Measurements from ENCODE around the gene NTN3. TPM values are rescaled to one million over a fixed set of nuclear protein-coding genes. Genes with fewer than 3 reads are reported as not detected.

The NTN3 gene
- polyA plus RNA-seq, 1 experiment = 0.38 TPM

DNA sequence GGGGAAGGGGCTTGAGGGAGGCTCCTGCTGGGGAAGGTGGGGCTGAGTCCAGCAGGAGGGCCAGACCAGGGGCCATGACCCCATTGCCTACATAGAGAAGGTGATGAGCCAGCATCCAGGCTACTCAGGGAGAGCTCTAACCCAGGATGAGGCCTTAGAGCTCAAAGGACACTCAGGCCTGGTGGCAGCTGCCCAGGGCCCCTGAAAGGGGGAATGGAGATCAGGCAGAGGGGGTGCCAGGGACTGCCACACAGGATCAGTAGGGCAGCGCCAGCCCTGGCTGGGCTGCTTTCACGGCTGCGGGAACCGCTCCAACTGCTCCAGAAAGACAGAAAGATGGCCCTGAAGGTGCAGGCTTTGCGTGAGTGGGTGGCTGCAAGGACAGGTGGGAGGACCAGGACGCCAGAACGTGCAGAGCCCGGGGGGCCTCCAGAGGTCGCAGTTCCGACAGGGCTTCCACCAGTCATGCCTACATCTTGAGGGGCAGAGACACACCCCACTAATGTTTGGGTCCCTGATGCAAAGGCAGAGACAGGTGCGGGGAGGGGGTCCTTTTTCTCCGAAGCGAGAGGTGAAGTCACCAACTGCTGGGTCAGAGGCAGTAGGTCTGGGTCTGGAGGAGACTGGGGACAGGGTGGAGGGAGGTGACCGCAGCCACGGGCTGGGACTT lies 41.8 kb downstream of the NTN3 start:
- ChIA-PET CTCF (interaction anchor here (4.2 kb wide), 1 partner anchor 11 kb away, joined by 20 read pairs; no protein-coding TSS in a partner anchor), POLR2A (interaction anchor here (0.6 to 1.2 kb wide), 2 partner anchors 18 to 357 kb away, joined by 3 read pairs; partner anchors contain the start of genes CEMP1 and TRAF7)
- peaks cover 4% of the 10 kb centered on the region; the same call in 1 of the 2 replicates for H3K9me3 ChIP-seq (ENCODE audit: control insufficient read depth, insufficient read depth, low read length)
- H3K27ac ChIP-seq (ENCODE audit: low read depth, low read length) = no peak overlapping the region
- H3K4me3 ChIP-seq (ENCODE audit: low read depth, low read length) = peak overlapping the region; percentile 70
- TF ChIP-seq, protein P1, sequence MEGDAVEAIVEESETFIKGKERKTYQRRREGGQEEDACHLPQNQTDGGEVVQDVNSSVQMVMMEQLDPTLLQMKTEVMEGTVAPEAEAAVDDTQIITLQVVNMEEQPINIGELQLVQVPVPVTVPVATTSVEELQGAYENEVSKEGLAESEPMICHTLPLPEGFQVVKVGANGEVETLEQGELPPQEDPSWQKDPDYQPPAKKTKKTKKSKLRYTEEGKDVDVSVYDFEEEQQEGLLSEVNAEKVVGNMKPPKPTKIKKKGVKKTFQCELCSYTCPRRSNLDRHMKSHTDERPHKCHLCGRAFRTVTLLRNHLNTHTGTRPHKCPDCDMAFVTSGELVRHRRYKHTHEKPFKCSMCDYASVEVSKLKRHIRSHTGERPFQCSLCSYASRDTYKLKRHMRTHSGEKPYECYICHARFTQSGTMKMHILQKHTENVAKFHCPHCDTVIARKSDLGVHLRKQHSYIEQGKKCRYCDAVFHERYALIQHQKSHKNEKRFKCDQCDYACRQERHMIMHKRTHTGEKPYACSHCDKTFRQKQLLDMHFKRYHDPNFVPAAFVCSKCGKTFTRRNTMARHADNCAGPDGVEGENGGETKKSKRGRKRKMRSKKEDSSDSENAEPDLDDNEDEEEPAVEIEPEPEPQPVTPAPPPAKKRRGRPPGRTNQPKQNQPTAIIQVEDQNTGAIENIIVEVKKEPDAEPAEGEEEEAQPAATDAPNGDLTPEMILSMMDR (IDR thresholded peaks at IDR 0.05; ENCODE audit: low read depth, low read length) = peak; percentile 3; the same call in 1 of the 2 replicates
- no peaks in the 10 kb centered on the region for H3K27me3 ChIP-seq (ENCODE audit: control insufficient read depth, insufficient read depth, low read length)
- DNase-seq (ENCODE audit: low read depth, low spot score) = no peak

DNA sequence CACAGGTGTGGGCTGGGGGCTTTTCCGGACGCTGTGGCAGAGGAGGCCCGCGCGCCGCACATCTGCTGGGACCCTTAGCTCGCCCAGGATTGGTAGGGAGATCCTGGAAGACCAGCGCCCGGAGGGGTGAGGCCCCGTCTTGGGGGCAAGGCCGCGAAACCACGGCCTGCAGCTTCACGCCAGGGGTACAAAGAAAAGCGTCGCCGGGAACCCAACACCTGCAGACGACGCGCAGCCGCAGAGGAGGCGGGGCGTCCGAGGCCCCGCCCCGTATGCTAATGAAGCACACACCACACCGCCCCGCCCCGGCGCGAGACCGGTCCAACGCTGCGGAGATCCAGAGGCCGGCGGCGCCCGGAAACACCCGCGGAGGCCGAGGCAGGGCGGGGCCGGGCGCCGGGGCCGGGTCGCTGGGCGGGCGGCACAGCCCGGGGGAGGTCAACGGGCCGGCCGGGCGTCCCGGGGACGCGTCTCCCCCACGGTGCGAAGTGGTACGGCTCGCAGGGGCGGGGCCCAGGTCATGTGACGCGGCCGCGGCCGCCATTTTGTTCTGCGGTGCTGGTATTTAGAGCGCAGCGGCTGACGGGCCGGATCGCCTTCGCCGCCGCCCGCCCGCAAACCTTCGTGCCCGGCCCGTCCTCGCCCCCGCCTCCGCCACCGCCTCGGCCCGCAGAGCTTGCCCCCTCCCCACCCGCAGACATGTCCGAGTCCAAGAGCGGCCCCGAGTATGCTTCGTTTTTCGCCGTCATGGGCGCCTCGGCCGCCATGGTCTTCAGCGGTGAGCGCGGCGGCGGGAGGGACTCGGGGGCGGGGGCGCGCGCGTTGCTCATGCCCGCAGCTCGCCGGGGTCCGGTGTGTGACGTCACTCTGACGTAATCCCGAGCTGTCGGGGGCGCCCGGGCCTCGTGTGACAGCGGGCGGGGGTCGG lies 42.6 kb downstream of the NTN3 start, which contains the start of gene ATP6V0C:
TSS of gene ATP6V0C (plus strand) at position 548 of the 928 bp plus-strand sequence. CDS start at position 700, 152 bp downstream.
- H3K9me3 ChIP-seq (ENCODE audit: control insufficient read depth, insufficient read depth, low read length) = peaks cover 4% of the 10 kb centered on the region; the same call in 1 of the 2 replicates
- H3K27ac ChIP-seq (ENCODE audit: low read depth, low read length) = peak within 1 kb of the TSS; percentile 68
- POLR2A ChIA-PET = interaction anchor here (0.6 to 1.2 kb wide), 6 partner anchors 12 to 358 kb away, joined by 3 to 6 read pairs (median 3); partner anchors contain the start of genes CEMP1, PDPK1, TEDC2 and TRAF7
- no peaks in the 10 kb centered on the region for H3K27me3 ChIP-seq (ENCODE audit: control insufficient read depth, insufficient read depth, low read length)
- peak within 1 kb of the TSS; percentile 70 for H3K4me3 ChIP-seq (ENCODE audit: low read depth, low read length)
- peak; percentile 53 for DNase-seq (ENCODE audit: low read depth, low spot score)
- CTCF ChIA-PET = interaction anchor here (4.2 kb wide), 1 partner anchor 12 kb away, joined by 20 read pairs; no protein-coding TSS in a partner anchor
- TF ChIP-seq, protein P1 (IDR thresholded peaks at IDR 0.05; ENCODE audit: low read depth, low read length) = no peak

GRCh38 chr16:2514333-2515179 lies 43.5 kb downstream of the NTN3 start:
- ChIA-PET CTCF (no interaction called here), POLR2A (interaction anchor here (1.0 to 1.2 kb wide), 4 partner anchors 13 to 55 kb away, joined by 3 to 6 read pairs (median 3); partner anchors contain the start of genes PDPK1 and TEDC2)
- Histone ChIP-seq H3K27me3 (ENCODE audit: control insufficient read depth, insufficient read depth, low read length) (no peaks in the 10 kb centered on the region), H3K27ac (ENCODE audit: low read depth, low read length) (no peak overlapping the region), H3K4me3 (ENCODE audit: low read depth, low read length) (peak overlapping the region; percentile 70), H3K9me3 (ENCODE audit: control insufficient read depth, insufficient read depth, low read length) (peaks cover 4% of the 10 kb centered on the region; the same call in 1 of the 2 replicates)
- TF ChIP-seq, protein P1 (IDR thresholded peaks at IDR 0.05; ENCODE audit: low read depth, low read length) = no peak
- no peak for DNase-seq (ENCODE audit: low read depth, low spot score)

- TF ChIP-seq, protein P1 (IDR thresholded peaks at IDR 0.05; ENCODE audit: low read depth, low read length) = no peak
- no peak for DNase-seq (ENCODE audit: low read depth, low spot score)
- Histone ChIP-seq H3K27me3 (ENCODE audit: control insufficient read depth, insufficient read depth, low read length) (no peaks in the 10 kb centered on the region), H3K9me3 (ENCODE audit: control insufficient read depth, insufficient read depth, low read length) (peaks cover 4% of the 10 kb centered on the region; the same call in 1 of the 2 replicates), H3K27ac (ENCODE audit: low read depth, low read length) (no peak overlapping the region), H3K4me3 (ENCODE audit: low read depth, low read length) (peak overlapping the region; percentile 70)
- POLR2A ChIA-PET = no interaction called here
- CTCF ChIA-PET = interaction anchor here (1.1 kb wide), 1 partner anchor 14 kb away, joined by 3 read pairs; no protein-coding TSS in a partner anchor
Measured at GRCh38 chr16:2515180-2515851, 44.2 kb downstream of the NTN3 start.
